Right renal pelvis (tissue), 4 donors: ENCODE data around the gene HOXA5. TPM values are rescaled to one million over a fixed set of nuclear protein-coding genes. Genes with fewer than 3 reads are reported as not detected.

Experiments
- DNase-seq, 4 donors: peaks; one replicate each; pipeline ENCODE4 v3.0.0-alpha.2; 2013; ENCODE audit warnings: low read depth in 4 of 4, low spot score in 3 of 4, missing footprints in 1 of 4
- polyA plus RNA-seq, 4 donors: library from polyadenylated mRNA; unstranded; fragments of 120-200 nt; gene quantifications; one replicate each; pipeline ENCODE4 v1.2.1, GENCODE V29; 2013; ENCODE audit not compliant: insufficient read length in 4 of 4

Gene HOXA5
- polyA plus RNA-seq, 4 donors, result 71.9 to 83.8 (median 78.1) TPM

GRCh38 chr7:27124096-27124901, 19.2 kb downstream of the HOXA5 start:
- DNase-seq, result no peak

DNA sequence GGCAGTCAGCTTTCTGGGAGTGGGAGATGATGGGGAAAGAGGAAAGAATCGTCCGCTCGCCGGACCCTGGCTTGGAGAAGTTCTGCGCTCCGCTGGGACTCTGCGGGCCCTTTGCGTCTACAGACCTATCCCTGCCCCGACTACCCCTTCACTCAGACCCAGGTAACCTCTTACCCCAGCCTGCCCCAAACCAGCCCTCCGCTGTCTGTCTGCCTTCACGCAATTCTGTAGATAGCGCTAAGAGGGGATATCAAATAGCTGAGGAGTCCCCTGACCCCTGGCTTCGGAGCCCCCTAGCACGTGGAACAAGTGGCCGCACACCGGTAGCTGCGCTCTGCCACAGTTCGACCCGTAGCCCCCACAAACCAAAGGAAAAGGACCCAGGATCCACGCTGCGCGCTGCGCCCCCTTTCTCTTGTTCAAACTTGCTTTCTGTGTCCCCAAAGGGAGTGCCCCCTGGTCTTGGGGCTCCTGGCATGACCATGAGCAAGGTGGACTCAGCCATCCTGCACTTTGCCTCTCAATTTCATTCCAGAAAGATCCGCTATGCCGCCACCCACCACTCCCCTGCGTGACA, 19.9 kb downstream of the HOXA5 start:
- no peak for DNase-seq

GRCh38 chr7:27123007-27123476, 20.4 kb downstream of the HOXA5 start:
- no peak for DNase-seq

GRCh38 chr7:27122077-27122910, 21.2 kb downstream of the HOXA5 start:
- DNase-seq, result no peak

DNA sequence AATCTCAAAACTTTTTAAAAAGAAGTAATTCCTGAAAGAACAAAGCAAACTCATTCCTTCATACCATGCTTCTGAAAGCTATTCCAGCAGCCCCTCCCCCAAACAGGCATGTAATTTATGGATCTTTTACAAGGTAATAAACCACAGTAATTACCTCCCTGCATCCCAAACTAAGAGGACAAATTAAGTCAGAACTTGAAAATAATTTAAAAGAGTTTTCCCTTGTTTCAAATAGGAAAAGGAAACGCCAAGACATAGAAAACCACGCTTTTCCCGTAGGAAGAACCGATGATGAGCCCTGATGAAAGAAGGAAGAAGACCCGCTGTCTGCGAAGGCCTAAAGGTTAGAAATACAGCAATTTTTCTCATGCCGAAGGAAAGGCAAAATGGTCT, 21.8 kb downstream of the HOXA5 start:
- no peak for DNase-seq

GRCh38 chr7:27119412-27119911, 24.0 kb downstream of the HOXA5 start:
- DNase-seq, result no peak

DNA sequence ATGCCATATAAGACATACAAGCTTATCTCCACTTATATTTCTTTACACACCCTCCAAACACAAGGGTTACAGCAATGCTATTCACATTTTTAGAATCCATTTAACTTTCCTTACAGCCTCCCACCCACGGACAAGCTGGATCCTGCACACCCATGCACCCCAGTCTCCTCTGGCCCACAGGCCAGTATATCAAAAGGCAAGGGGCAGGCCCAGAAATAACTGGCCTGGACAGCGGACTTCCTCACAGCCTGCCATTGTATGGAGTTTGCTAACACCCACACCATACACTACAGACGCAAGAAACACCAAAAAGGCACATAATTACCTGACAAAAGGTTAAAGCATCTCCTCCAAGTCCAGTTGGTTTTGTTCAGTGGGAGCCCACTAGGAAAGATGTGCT, 24.9 kb downstream of the HOXA5 start:
- no peak for DNase-seq

GRCh38 chr7:27117887-27118491, 25.5 kb downstream of the HOXA5 start:
- no peak for DNase-seq

DNA sequence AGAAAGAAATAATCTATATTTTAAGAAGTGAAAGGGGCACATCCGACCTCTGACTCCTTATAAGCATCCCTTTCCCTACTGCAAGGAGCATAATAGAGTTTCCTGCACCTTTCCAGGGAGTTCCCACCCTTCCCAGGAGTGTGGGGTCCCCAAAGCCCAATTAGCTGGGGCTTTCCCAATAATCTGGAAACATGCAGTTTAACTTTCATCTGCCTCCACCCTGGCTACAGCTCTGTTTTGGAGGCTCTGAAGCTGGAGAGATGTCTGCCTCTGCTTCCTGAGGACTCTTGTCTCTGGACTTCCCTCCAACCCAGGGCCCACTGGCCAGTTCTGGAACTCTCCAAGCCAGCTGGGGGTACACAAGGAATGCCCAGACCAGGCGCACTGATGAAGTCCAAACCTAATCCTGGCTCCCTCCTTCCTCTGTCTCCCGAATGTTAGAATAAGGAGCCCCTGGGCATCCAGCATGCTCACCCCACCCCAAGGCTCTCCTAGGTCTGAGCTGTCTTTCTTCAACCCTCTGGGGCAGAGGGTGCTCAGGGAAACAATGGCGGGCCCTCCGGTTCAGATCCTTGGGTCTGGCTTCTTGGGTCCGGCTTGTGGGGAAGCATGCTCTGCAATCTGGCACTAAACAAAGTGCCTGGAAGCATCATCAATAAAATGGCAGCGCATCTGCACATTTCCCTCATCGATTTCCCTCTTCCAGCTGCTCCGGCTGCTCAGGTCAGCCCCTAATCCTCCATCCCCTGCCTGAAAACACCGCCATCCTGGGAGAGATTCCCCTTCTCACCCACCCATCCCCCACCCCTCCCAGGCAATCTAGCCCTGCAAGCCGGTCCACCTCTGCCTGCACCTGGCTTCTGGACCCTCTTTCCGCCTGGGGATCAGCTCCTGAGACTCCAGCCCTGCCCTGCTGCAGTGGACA, 26.3 kb downstream of the HOXA5 start:
- no peak for DNase-seq

- no peak for DNase-seq
Observed at GRCh38 chr7:27116031-27116961, 27.2 kb downstream of the HOXA5 start.

GRCh38 chr7:27115221-27116026, 28.1 kb downstream of the HOXA5 start:
- DNase-seq, result no peak

- DNase-seq, result no peak
Observed at GRCh38 chr7:27114881-27115220, 28.6 kb downstream of the HOXA5 start.

GRCh38 chr7:27113991-27114769, 29.3 kb downstream of the HOXA5 start:
- no peak for DNase-seq

DNA sequence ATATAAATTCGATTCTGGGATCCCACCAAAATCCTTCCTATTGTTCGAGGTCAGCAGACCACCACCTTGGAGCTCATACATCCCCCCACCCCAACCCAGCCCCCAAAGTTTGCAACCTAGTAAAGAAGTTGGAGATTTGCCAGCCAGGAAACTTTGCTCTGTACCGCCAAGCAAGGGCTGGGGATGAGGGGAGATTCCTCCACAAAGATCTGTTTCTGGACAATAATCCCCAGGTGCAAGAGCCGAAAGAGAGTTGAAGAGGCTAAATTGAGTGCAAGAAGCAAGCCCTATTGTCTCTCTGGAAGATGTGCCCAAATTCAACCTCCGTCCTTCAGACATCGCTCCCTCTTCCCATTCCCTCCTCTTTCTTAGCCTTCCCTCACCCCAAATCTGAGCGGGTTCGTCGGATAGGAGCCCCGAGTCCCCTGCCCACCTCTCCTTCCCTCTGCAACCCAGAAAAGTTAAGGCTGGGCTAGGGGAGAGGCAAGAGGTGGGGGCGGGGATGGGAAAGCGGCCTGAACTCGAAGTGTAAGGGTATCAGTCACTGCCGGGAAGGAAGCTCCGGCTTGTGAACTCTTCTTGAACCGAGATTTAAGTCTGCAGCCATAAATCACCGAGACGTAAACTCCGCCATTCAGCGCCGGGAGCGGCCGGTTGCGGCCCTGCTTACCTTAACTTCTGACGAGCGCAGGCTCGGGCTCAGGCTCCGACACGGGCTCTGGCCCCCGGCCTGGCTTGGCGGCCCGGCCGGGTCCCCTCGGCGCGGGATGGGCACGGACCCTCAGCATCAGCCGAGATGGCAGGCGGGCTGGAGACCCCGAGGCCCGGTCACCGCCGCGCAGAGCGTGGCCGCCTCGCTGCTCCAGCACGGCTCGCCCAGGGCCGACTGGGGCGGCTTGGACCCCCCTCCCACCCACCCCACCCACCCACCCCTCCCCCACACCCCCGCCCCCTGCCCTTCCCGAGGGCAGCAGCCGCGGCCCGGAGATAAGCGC, 30.2 kb downstream of the HOXA5 start:
- DNase-seq, result peak in 3 of 4 donors; percentile 84 to 91 (median 90)

GRCh38 chr7:27112361-27112760, 31.1 kb downstream of the HOXA5 start:
- DNase-seq, result no peak

DNA sequence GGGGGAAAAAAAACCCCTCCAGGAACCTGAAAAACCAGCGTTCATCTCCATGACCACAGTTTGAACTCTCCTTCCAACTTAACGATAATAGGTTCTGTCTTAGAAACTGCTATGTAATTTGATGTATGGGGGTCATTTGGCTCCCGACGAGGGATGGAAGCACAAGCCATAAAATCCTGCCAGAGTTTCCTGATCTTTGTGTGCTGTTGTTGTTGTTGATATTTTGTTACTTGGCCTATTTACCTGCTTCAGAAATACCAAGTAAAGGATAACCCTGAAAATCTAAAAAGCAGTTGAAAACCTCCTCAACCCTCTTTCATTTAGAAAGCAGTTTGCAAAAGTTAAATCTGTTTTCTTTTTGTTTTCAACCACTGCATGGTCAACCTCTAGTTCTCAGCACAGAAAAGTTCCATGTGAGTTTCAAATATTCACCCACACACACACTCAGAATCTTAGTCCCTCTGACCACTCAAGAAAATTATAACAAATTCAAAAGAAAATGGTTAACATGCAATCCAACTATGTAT, 31.7 kb downstream of the HOXA5 start:
- DNase-seq, result no peak
